ENCODE results near the gene UBASH3B.

DNA sequence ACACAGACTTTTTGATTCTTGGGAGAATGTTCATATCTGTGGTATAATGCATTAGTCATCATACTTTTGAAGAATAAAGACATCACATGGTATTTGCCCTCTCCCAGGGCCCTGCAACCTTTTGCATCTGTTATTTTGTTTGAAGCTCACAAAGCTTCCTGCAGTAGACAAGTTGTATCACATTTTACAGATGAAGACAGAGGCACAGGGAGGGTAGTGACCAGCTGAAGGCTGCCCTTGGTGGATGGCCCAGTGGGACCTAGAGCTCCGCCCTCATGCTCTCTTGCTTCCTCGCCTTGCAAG lies 66.4 kb downstream of the UBASH3B start:
- TF ChIP-seq POLR2AphosphoS5 (IDR thresholded peaks at IDR 0.05) = no peak
- TF ChIP-seq POLR2A (IDR thresholded peaks at IDR 0.05) = no peak

All from suprapubic skin (tissue), 4 donors.